ENCODE measurements around the gene HES3.

The HES3 gene

GRCh38 chr1:6276811-6277555 is 33.0 kb downstream of the HES3 start:
- TF ChIP-seq, protein P1, sequence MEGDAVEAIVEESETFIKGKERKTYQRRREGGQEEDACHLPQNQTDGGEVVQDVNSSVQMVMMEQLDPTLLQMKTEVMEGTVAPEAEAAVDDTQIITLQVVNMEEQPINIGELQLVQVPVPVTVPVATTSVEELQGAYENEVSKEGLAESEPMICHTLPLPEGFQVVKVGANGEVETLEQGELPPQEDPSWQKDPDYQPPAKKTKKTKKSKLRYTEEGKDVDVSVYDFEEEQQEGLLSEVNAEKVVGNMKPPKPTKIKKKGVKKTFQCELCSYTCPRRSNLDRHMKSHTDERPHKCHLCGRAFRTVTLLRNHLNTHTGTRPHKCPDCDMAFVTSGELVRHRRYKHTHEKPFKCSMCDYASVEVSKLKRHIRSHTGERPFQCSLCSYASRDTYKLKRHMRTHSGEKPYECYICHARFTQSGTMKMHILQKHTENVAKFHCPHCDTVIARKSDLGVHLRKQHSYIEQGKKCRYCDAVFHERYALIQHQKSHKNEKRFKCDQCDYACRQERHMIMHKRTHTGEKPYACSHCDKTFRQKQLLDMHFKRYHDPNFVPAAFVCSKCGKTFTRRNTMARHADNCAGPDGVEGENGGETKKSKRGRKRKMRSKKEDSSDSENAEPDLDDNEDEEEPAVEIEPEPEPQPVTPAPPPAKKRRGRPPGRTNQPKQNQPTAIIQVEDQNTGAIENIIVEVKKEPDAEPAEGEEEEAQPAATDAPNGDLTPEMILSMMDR (IDR thresholded peaks at IDR 0.05), result no peak
- Histone ChIP-seq H3K36me3 (no peaks in the 10 kb centered on the region), H3K4me3 (ENCODE audit: low read depth in 1 of 2, low read length in 1 of 2) (no peak overlapping the region), H3K27ac (no peak overlapping the region), H3K27me3 (no peaks in the 10 kb centered on the region), H3K4me1 (ENCODE audit: control insufficient read depth in 1 of 2, insufficient read depth in 1 of 2, low read depth in 1 of 2, low read length in 1 of 2) (no peaks in the 10 kb centered on the region), H3K9me3 (no peaks in the 10 kb centered on the region)

- no peak overlapping the region for H3K27ac ChIP-seq
- no peaks in the 10 kb centered on the region for H3K9me3 ChIP-seq
- H3K4me1 ChIP-seq (ENCODE audit: control insufficient read depth in 1 of 2, insufficient read depth in 1 of 2, low read depth in 1 of 2, low read length in 1 of 2), result no peaks in the 10 kb centered on the region
- no peaks in the 10 kb centered on the region for H3K27me3 ChIP-seq
- TF ChIP-seq, protein P1 (IDR thresholded peaks at IDR 0.05), result no peak
- H3K36me3 ChIP-seq, result no peaks in the 10 kb centered on the region
- H3K4me3 ChIP-seq (ENCODE audit: low read depth in 1 of 2, low read length in 1 of 2), result no peak overlapping the region
Observed at GRCh38 chr1:6278263-6278662, 34.3 kb downstream of the HES3 start.

GRCh38 chr1:6279066-6279465 is 35.1 kb downstream of the HES3 start:
- Histone ChIP-seq H3K27me3 (no peaks in the 10 kb centered on the region), H3K4me1 (ENCODE audit: control insufficient read depth in 1 of 2, insufficient read depth in 1 of 2, low read depth in 1 of 2, low read length in 1 of 2) (no peaks in the 10 kb centered on the region), H3K9me3 (no peaks in the 10 kb centered on the region), H3K27ac (no peak overlapping the region), H3K36me3 (no peaks in the 10 kb centered on the region), H3K4me3 (ENCODE audit: low read depth in 1 of 2, low read length in 1 of 2) (no peak overlapping the region)
- TF ChIP-seq, protein P1 (IDR thresholded peaks at IDR 0.05), result no peak

DNA sequence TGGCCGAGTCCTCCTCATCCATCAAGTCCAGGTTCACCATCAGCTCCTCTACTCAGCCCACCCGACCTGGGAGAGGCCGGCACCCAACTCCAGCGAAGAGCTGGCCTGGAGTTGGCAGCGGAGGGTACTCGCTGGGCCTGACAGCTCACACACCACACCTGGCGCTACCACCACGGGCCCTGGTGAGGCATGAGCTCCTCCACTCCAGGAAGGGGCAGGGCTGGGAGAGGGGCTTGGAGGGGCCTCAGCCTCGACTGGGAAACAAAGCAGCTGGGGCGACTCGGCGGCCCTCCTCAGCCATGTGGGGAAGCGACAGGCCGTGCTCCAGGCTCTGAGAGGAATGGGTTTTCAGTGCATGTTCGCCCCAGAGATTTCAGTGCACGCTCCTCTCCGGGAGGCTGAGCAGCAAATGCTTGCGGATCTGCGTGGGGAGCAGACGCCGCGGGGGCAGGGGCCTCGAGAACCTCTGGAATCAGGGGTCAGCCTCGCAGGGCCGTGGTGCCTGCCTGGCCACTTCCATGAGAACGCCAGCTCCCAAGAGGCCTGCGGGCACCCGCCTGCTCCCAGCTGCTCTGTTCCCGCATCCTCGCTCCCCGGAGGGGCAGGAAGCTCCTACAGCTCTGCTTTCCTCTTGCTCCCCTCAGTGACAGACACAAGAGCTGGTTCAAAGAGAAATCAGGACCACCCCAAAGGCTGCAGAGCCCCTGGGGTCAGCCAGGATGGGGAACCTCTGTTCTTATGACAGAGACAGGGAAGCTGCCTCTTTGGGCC is 35.8 kb downstream of the HES3 start:
- no peak overlapping the region for H3K27ac ChIP-seq
- H3K27me3 ChIP-seq, result no peaks in the 10 kb centered on the region
- H3K4me1 ChIP-seq (ENCODE audit: control insufficient read depth in 1 of 2, insufficient read depth in 1 of 2, low read depth in 1 of 2, low read length in 1 of 2), result no peaks in the 10 kb centered on the region
- H3K36me3 ChIP-seq, result no peaks in the 10 kb centered on the region
- H3K4me3 ChIP-seq (ENCODE audit: low read depth in 1 of 2, low read length in 1 of 2), result no peak overlapping the region
- no peaks in the 10 kb centered on the region for H3K9me3 ChIP-seq
- TF ChIP-seq, protein P1 (IDR thresholded peaks at IDR 0.05), result no peak

GRCh38 chr1:6280761-6281451 is 36.9 kb downstream of the HES3 start:
- H3K27ac ChIP-seq, result no peak overlapping the region
- H3K4me1 ChIP-seq (ENCODE audit: control insufficient read depth in 1 of 2, insufficient read depth in 1 of 2, low read depth in 1 of 2, low read length in 1 of 2), result no peaks in the 10 kb centered on the region
- H3K36me3 ChIP-seq, result no peaks in the 10 kb centered on the region
- TF ChIP-seq, protein P1 (IDR thresholded peaks at IDR 0.05), result no peak
- H3K27me3 ChIP-seq, result no peaks in the 10 kb centered on the region
- no peaks in the 10 kb centered on the region for H3K9me3 ChIP-seq
- no peak overlapping the region for H3K4me3 ChIP-seq (ENCODE audit: low read depth in 1 of 2, low read length in 1 of 2)
